A549 (cell line): ENCODE results near the gene FAM47E. TPM values are rescaled to one million over a fixed set of nuclear protein-coding genes. Genes with fewer than 3 reads are reported as not detected.

Experiments used
- ATAC-seq, 2 experiments: fragments of 200-7000 bp in 1 of 2; fragments of >200 bp in 1 of 2; cut with Nextera tagmentation in 1 of 2; cut with Tn5 transposase in 1 of 2; 3 replicates each; pipeline versions ENCODE4 v1.8.0 to v1.9.1; 2018 to 2020; ENCODE audit warnings: mild to moderate bottlenecking in 1 of 2, moderate library complexity in 1 of 2
- CTCF ChIA-PET: fragments of 300-600 bp; sonication (Branson Sonifier 250); formaldehyde crosslinking; extraction: SDS; loops from one replicate; lab custom pipeline; 2021; ENCODE audit warnings: antibody characterized with exemption, inconsistent platforms; lab: Yijun Ruan, JAX
- POLR2A ChIA-PET: fragments of 350-600 bp; formaldehyde crosslinking; extraction: SDS; loops from one replicate; lab custom pipeline; 2021; ENCODE audit warnings: antibody characterized with exemption, inconsistent platforms; lab: Yijun Ruan, JAX
- DNase-seq, 2 experiments: peaks; one replicate each; pipeline versions ENCODE4 v3.0.0 to v3.0.0-alpha.2; 2011 to 2016; ENCODE audit warnings: low read depth in 1 of 2, low spot score in 1 of 2
- FAIRE-seq: peaks from 2 replicates; lab custom pipeline; 2011; peaks lifted over from hg19 to GRCh38; lab: Jason Lieb, UNC
- H3K27ac ChIP-seq, 2 experiments: fragments of >200 bp; sonication (Bioruptor Twin); formaldehyde crosslinking; 3 replicates each; pipeline ENCODE4 v1.5.1; 2016 to 2017
- H3K4me1 ChIP-seq: fragments of >200 bp; sonication (Bioruptor Twin); formaldehyde crosslinking; 3 replicates; pipeline ENCODE4 v1.6.1; 2016
- H3K4me2 ChIP-seq: fragments of >200 bp; sonication (Bioruptor Twin); formaldehyde crosslinking; 3 replicates; pipeline ENCODE4 v1.6.1; 2016
- H3K4me3 ChIP-seq: fragments of >200 bp; sonication (Bioruptor Twin); formaldehyde crosslinking; 3 replicates; pipeline ENCODE4 v1.5.1; 2016
- H3K9me3 ChIP-seq: fragments of >200 bp; sonication (Bioruptor Twin); formaldehyde crosslinking; 3 replicates; pipeline ENCODE4 v1.6.1; 2016
- BHLHE40 ChIP-seq: IDR thresholded peaks from 2 replicates; pipeline ENCODE4 v1.6.1; 2012; ENCODE audit warnings: low read depth, low read length, inconsistent platforms
- CEBPB ChIP-seq, 2 experiments: fragments of >200 bp in 1 of 2; sonication (Bioruptor Twin) in 1 of 2; formaldehyde crosslinking in 1 of 2; IDR thresholded peaks; 2 replicates each; pipeline ENCODE4 v1.6.1; 2012 to 2016
- CHD2 ChIP-seq: fragments of 150-350 bp; IDR thresholded peaks from 2 replicates; pipeline ENCODE4 v1.6.1; 2014; ENCODE audit warnings: low read length; ENCODE audit not compliant: partially characterized antibody
- CHD4 ChIP-seq: fragments of 200-600 bp; sonication (generic); IDR thresholded peaks from 2 replicates; pipeline ENCODE4 v1.6.1; 2016; ENCODE audit warnings: antibody characterized with exemption, mild to moderate bottlenecking, borderline replicate concordance
- EHF ChIP-seq: fragments of 250-450 bp; sonication (Bioruptor Pico); IDR thresholded peaks from 2 replicates; pipeline ENCODE4 v1.5.0; 2020; ENCODE audit warnings: mild to moderate bottlenecking
- EHMT2 ChIP-seq: fragments of 200-600 bp; sonication (generic); IDR thresholded peaks from 2 replicates; pipeline ENCODE4 v1.6.1; 2016; ENCODE audit warnings: antibody characterized with exemption, low read depth, mild to moderate bottlenecking, moderate library complexity
- EP300 ChIP-seq, 2 experiments: fragments of >200 bp; sonication (Bioruptor Twin); formaldehyde crosslinking; IDR thresholded peaks; 2 replicates in 1 of 2; 3 replicates in 1 of 2; pipeline ENCODE4 v1.6.1; 2016 to 2017
- ESRRA ChIP-seq: fragments of 150-350 bp; IDR thresholded peaks from 2 replicates; pipeline ENCODE4 v1.6.1; 2014; ENCODE audit warnings: mild to moderate bottlenecking, low read length, borderline replicate concordance
- FOSL2 ChIP-seq, 2 experiments: fragments of 450-650 bp in 1 of 2; fragments of >200 bp in 1 of 2; sonication (Bioruptor Twin) in 1 of 2; formaldehyde crosslinking; IDR thresholded peaks; 2 replicates each; pipeline versions ENCODE4 v1.5.0 to v1.6.1; 2016 to 2020; ENCODE audit warnings: mild to moderate bottlenecking in 1 of 2, moderate library complexity in 1 of 2
- FOXS1 ChIP-seq: fragments of 250-450 bp; sonication (Bioruptor Pico); IDR thresholded peaks from 2 replicates; pipeline ENCODE4 v1.5.0; 2020; ENCODE audit warnings: mild to moderate bottlenecking, moderate library complexity
- GATA3 ChIP-seq: IDR thresholded peaks from 2 replicates; pipeline ENCODE4 v1.6.1; 2012; ENCODE audit warnings: borderline replicate concordance
- HOXA7 ChIP-seq: fragments of 250-450 bp; sonication (Bioruptor Pico); IDR thresholded peaks from 2 replicates; pipeline ENCODE4 v1.5.0; 2020; ENCODE audit warnings: mild to moderate bottlenecking, moderate library complexity
- JUN ChIP-seq, 2 experiments: fragments of >200 bp; sonication (Bioruptor Twin); formaldehyde crosslinking; IDR thresholded peaks; 2 replicates in 1 of 2; 3 replicates in 1 of 2; pipeline ENCODE4 v1.6.1; 2016 to 2017
- KDM5A ChIP-seq: fragments of 200-600 bp; sonication (generic); IDR thresholded peaks from 2 replicates; pipeline ENCODE4 v1.6.1; 2016; ENCODE audit warnings: antibody characterized with exemption, mild to moderate bottlenecking
- MAFK ChIP-seq: fragments of 450-650 bp; IDR thresholded peaks from 2 replicates; pipeline ENCODE4 v1.6.1; 2014; ENCODE audit not compliant: partially characterized antibody
- MAZ ChIP-seq: fragments of 150-350 bp; IDR thresholded peaks from 2 replicates; pipeline ENCODE4 v1.6.1; 2014; ENCODE audit warnings: antibody characterized with exemption, low read depth, low read length, borderline replicate concordance
- NPAS2 ChIP-seq: fragments of 250-450 bp; sonication (Bioruptor Pico); IDR thresholded peaks from 2 replicates; pipeline ENCODE4 v1.8.0; 2022; ENCODE audit warnings: mild to moderate bottlenecking, moderate library complexity, borderline replicate concordance
- POLR2AphosphoS2 ChIP-seq: conservative IDR thresholded peaks from 2 replicates; pipeline ENCODE4 v1.6.1; 2012; ENCODE audit warnings: low read length, improper control_type of control experiment, inconsistent platforms
- RARB ChIP-seq: fragments of 250-450 bp; sonication (Bioruptor Pico); IDR thresholded peaks from 2 replicates; pipeline ENCODE4 v1.8.0; 2021; ENCODE audit warnings: mild to moderate bottlenecking, moderate library complexity
- RCOR1 ChIP-seq: fragments of 150-350 bp; IDR thresholded peaks from 2 replicates; pipeline ENCODE4 v1.6.1; 2014; ENCODE audit warnings: antibody characterized with exemption, low read length, low read depth
- RFX5 ChIP-seq: fragments of 450-650 bp; IDR thresholded peaks from 2 replicates; pipeline ENCODE4 v1.7.1; 2014; ENCODE audit warnings: antibody characterized with exemption, mild to moderate bottlenecking, moderate library complexity
- SREBF2 ChIP-seq: fragments of 450-650 bp; IDR thresholded peaks from 2 replicates; pipeline ENCODE4 v1.6.1; 2014; ENCODE audit warnings: mild to moderate bottlenecking, moderate library complexity
- TP53 ChIP-seq: fragments of 250-450 bp; sonication (Bioruptor Pico); IDR thresholded peaks from 2 replicates; pipeline ENCODE4 v1.5.0; 2021; ENCODE audit warnings: mild to moderate bottlenecking, moderate library complexity
- ZFP36 ChIP-seq: fragments of 450-650 bp; IDR thresholded peaks from 2 replicates; pipeline ENCODE4 v1.6.1; 2014; ENCODE audit warnings: borderline replicate concordance; ENCODE audit not compliant: partially characterized antibody
- ZNF302 ChIP-seq: fragments of 250-450 bp; sonication (Bioruptor Pico); IDR thresholded peaks from 2 replicates; pipeline ENCODE4 v1.9.0; 2021; ENCODE audit warnings: inconsistent platforms, mild to moderate bottlenecking, moderate library complexity
- WGBS: methylation state at CpG from one replicate; pipeline ENCODE4 v1.1.6; 2017; ENCODE audit errors: missing lambda C conversion rate; 5-methylcytosine and 5-hydroxymethylcytosine counted together
- polyA plus RNA-seq, 4 experiments: library from polyadenylated mRNA; depleted of rRNA in 3 of 4; stranded (reverse); fragments of >200 nt; fragmentation: RNase III in 1 of 4; extraction: RNeasy Plus Mini Kit Qiagen cat#74134 plus additional on column Dnase treatment in 1 of 4; gene quantifications; 2 replicates in 3 of 4; 3 replicates in 1 of 4; pipeline ENCODE4 v1.2.3, GENCODE V29; 2011 to 2017
- TF ChIP-seq, protein P1 (sequence below): fragments of 200-600 bp; sonication (generic); IDR thresholded peaks from 2 replicates; pipeline ENCODE4 v1.6.1; 2016; ENCODE audit warnings: antibody characterized with exemption, mild to moderate bottlenecking, moderate library complexity
- TF ChIP-seq, protein P2 (sequence below): IDR thresholded peaks from 2 replicates; pipeline ENCODE4 v1.6.1; 2012
- TF ChIP-seq, protein P3 (sequence below): fragments of >200 bp; sonication (Bioruptor Twin); formaldehyde crosslinking; IDR thresholded peaks from 3 replicates; pipeline ENCODE4 v1.5.1; 2016
- TF ChIP-seq, protein P4 (sequence below): IDR thresholded peaks from 2 replicates; pipeline ENCODE4 v1.6.1; 2012; ENCODE audit warnings: low read depth, borderline replicate concordance
- TF ChIP-seq, protein P5 (sequence below): fragments of 450-650 bp; IDR thresholded peaks from 2 replicates; pipeline ENCODE4 v1.6.1; 2014; ENCODE audit warnings: antibody characterized with exemption

FAM47E gene
- polyA plus RNA-seq, 2 of the 4 experiments (the other 2 are of a cell fraction) = 0.23 to 0.85 TPM

DNA sequence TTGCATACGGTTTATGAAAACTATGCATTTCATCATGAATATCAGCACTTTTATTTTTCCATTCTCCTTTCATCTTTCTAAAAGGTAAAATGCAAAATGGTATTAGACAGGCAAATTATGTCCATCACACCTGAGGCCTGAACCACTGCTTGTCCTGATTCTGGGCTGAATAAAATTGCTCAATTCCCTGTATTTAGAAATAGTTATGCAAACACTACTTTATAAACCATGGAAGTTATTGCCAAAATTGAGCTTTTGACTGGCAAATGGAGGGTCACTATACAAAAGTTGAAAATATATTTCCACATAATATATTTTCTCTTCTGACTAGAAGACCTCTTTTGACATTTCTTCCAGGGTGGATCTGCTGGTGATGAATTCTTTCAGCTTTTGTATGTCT is 21.1 kb downstream of the FAM47E start (continued):
- TF ChIP-seq, protein P1, sequence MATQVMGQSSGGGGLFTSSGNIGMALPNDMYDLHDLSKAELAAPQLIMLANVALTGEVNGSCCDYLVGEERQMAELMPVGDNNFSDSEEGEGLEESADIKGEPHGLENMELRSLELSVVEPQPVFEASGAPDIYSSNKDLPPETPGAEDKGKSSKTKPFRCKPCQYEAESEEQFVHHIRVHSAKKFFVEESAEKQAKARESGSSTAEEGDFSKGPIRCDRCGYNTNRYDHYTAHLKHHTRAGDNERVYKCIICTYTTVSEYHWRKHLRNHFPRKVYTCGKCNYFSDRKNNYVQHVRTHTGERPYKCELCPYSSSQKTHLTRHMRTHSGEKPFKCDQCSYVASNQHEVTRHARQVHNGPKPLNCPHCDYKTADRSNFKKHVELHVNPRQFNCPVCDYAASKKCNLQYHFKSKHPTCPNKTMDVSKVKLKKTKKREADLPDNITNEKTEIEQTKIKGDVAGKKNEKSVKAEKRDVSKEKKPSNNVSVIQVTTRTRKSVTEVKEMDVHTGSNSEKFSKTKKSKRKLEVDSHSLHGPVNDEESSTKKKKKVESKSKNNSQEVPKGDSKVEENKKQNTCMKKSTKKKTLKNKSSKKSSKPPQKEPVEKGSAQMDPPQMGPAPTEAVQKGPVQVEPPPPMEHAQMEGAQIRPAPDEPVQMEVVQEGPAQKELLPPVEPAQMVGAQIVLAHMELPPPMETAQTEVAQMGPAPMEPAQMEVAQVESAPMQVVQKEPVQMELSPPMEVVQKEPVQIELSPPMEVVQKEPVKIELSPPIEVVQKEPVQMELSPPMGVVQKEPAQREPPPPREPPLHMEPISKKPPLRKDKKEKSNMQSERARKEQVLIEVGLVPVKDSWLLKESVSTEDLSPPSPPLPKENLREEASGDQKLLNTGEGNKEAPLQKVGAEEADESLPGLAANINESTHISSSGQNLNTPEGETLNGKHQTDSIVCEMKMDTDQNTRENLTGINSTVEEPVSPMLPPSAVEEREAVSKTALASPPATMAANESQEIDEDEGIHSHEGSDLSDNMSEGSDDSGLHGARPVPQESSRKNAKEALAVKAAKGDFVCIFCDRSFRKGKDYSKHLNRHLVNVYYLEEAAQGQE = no peak

DNA sequence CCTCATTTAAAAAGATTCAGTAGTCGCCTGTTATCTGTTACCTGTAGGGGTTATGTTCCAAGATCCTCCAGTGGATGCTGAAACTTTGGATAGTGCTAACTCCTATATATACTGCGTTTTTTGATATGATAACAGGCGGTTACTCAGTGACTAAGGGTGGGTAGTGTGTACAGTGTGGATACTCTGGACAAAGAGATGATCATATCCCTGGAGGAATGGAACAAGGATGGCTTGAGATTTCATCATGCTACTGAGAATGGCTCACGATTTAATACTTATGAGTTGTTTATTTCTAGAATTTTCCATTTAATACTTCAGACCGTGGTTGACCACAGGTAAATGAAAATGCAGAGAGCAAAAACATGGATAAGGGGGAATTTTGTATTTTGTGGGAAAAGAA is 21.5 kb downstream of the FAM47E start:
- CTCF ChIA-PET = no interaction called here
- FAIRE-seq (no peak), ATAC-seq (no peak), DNase-seq (no peak)
- Histone ChIP-seq H3K4me1 (peaks cover 13% of the 10 kb centered on the region), H3K4me2 (no peak overlapping the region), H3K4me3 (no peak overlapping the region), H3K9me3 (no peaks in the 10 kb centered on the region), H3K27ac (no peak overlapping the region)
- POLR2A ChIA-PET = no interaction called here
- 56% methylated on average over 5 of the region's 5 CpGs for WGBS
- TF ChIP-seq TP53 (no peak), RFX5 (no peak), ZFP36 (no peak), NPAS2 (CRISPR knock-in tag) (no peak), SREBF2 (no peak), JUN (IDR thresholded peaks at IDR 0.05) (no peak), RARB (CRISPR knock-in tag) (no peak), RCOR1 (no peak), FOSL2 (IDR thresholded peaks at IDR 0.05) (no peak), FOSL2 (CRISPR knock-in tag; IDR thresholded peaks at IDR 0.05) (no peak), CHD4 (no peak)
- TF ChIP-seq, protein P2, sequence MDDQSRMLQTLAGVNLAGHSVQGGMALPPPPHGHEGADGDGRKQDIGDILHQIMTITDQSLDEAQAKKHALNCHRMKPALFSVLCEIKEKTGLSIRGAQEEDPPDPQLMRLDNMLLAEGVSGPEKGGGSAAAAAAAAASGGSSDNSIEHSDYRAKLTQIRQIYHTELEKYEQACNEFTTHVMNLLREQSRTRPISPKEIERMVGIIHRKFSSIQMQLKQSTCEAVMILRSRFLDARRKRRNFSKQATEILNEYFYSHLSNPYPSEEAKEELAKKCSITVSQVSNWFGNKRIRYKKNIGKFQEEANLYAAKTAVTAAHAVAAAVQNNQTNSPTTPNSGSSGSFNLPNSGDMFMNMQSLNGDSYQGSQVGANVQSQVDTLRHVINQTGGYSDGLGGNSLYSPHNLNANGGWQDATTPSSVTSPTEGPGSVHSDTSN = no peak
- TF ChIP-seq, protein P3, sequence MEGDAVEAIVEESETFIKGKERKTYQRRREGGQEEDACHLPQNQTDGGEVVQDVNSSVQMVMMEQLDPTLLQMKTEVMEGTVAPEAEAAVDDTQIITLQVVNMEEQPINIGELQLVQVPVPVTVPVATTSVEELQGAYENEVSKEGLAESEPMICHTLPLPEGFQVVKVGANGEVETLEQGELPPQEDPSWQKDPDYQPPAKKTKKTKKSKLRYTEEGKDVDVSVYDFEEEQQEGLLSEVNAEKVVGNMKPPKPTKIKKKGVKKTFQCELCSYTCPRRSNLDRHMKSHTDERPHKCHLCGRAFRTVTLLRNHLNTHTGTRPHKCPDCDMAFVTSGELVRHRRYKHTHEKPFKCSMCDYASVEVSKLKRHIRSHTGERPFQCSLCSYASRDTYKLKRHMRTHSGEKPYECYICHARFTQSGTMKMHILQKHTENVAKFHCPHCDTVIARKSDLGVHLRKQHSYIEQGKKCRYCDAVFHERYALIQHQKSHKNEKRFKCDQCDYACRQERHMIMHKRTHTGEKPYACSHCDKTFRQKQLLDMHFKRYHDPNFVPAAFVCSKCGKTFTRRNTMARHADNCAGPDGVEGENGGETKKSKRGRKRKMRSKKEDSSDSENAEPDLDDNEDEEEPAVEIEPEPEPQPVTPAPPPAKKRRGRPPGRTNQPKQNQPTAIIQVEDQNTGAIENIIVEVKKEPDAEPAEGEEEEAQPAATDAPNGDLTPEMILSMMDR = no peak

DNA sequence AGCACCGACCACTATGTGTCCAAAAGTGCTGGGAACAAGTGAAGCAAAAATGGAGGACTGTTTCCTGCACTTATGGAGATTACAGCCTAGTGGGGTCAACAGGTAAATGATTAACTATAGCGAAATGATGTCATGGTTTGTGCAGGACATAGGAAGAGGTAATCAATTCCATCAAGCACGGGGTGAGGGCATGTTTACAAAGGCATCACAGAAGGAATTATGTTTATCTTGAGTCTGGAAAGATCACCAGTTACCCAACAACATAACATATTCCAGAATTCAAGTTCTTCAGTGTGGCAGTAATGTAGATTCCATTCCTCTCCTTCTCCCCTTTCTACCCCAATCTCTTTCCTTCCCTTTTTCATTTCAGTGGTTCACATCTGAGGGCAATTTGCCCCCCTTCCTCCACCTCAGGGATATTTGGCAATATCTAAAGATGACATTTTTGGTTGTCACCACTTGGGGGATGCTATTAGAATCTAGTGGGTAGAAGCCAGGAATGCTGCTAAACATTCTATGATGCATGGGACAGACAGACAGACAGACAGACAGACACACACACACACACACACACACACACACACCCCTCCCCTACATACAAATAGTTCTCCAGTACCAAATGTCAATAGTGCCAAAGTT is 24.1 kb downstream of the FAM47E start:
- ChIA-PET POLR2A (no interaction called here), CTCF (no interaction called here)
- WGBS = 42% methylated on average over 3 of the region's 3 CpGs
- Histone ChIP-seq H3K4me3 (no peak overlapping the region), H3K4me2 (no peak overlapping the region), H3K4me1 (peaks cover 32% of the 10 kb centered on the region), H3K27ac (no peak overlapping the region), H3K9me3 (no peaks in the 10 kb centered on the region)
- DNase-seq (peak in 1 of 2 experiments; percentile 8), FAIRE-seq (no peak), ATAC-seq (peak; percentile 39 to 46; a peak in 3 of 6 replicates)
- TF ChIP-seq JUN (IDR thresholded peaks at IDR 0.05) (no peak), ZNF302 (no peak), EHMT2 (no peak), CHD2 (no peak), BHLHE40 (no peak), MAFK (no peak), FOXS1 (CRISPR knock-in tag) (no peak), GATA3 (no peak), EP300 (IDR thresholded peaks at IDR 0.05) (no peak), KDM5A (no peak), EHF (no peak), HOXA7 (CRISPR knock-in tag) (no peak), ESRRA (no peak), CEBPB (IDR thresholded peaks at IDR 0.05) (no peak), MAZ (no peak), POLR2AphosphoS2 (no peak)
- TF ChIP-seq, protein P4, sequence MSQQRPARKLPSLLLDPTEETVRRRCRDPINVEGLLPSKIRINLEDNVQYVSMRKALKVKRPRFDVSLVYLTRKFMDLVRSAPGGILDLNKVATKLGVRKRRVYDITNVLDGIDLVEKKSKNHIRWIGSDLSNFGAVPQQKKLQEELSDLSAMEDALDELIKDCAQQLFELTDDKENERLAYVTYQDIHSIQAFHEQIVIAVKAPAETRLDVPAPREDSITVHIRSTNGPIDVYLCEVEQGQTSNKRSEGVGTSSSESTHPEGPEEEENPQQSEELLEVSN = no peak
- TF ChIP-seq, protein P5, sequence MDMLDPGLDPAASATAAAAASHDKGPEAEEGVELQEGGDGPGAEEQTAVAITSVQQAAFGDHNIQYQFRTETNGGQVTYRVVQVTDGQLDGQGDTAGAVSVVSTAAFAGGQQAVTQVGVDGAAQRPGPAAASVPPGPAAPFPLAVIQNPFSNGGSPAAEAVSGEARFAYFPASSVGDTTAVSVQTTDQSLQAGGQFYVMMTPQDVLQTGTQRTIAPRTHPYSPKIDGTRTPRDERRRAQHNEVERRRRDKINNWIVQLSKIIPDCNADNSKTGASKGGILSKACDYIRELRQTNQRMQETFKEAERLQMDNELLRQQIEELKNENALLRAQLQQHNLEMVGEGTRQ = no peak
